ENCODE results near the gene GABRG3.

- TF ChIP-seq, protein P1, sequence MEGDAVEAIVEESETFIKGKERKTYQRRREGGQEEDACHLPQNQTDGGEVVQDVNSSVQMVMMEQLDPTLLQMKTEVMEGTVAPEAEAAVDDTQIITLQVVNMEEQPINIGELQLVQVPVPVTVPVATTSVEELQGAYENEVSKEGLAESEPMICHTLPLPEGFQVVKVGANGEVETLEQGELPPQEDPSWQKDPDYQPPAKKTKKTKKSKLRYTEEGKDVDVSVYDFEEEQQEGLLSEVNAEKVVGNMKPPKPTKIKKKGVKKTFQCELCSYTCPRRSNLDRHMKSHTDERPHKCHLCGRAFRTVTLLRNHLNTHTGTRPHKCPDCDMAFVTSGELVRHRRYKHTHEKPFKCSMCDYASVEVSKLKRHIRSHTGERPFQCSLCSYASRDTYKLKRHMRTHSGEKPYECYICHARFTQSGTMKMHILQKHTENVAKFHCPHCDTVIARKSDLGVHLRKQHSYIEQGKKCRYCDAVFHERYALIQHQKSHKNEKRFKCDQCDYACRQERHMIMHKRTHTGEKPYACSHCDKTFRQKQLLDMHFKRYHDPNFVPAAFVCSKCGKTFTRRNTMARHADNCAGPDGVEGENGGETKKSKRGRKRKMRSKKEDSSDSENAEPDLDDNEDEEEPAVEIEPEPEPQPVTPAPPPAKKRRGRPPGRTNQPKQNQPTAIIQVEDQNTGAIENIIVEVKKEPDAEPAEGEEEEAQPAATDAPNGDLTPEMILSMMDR (IDR thresholded peaks at IDR 0.05) = no peak
- no peak for TF ChIP-seq POLR2A (IDR thresholded peaks at IDR 0.05)
Measured at GRCh38 chr15:27401471-27401870, 430.5 kb downstream of the GABRG3 start.

Data from adrenal gland (tissue), 5 donors.